ENCODE results near the gene BSPRY.
A peak's percentile ranks its signal among the peaks of the same experiment; 100 is the strongest.
"Not testable (repeated sequence)": the region's sequence is repeated elsewhere in the genome, so short reads cannot be mapped to it uniquely, and the experiment has no call there.

The BSPRY gene

DNA sequence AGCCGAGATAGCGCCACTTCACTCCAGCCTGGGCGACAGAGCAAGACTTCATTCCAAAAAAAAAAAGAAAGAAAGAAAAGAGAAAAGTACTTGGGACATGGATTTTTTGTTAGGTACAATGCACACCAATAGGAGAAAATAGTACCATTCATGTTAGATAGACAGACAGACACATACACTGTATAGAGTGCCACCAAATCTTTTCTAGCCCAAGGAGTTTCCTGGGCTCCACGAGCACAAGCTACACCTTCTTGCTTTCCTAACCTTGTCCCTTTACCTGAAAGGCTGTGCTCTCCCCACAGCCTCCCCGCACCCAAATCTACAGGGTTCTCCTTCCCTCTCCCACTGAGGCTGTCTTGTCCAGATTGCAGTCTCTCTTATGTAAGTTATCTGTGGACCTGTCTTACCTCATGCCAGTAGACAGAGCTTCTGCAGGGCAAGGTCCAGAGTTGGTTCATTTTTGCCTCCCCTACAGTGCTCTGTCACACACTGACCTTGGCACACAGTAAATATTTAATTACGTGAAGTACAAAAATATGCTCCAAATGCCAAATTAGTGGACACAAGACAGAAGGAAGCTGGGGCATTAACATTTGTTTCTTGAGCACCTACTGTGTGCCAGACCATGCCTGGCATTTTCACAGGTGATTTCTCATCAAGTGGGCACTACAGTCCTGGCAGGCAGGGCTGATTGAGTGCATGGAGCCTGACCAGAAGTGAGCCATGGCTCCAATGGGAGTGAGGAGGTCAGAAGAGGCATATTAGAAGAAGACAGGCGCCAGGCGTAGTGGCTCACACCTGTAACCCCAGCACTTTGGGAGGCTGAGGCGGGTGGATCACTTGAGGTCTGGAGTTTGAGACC is 45.9 kb downstream of the BSPRY start:
- DNase-seq, result no peak

- no peak for DNase-seq
These were observed 47.9 kb downstream of the BSPRY start for GRCh38 chr9:113397203-113397631.

DNA sequence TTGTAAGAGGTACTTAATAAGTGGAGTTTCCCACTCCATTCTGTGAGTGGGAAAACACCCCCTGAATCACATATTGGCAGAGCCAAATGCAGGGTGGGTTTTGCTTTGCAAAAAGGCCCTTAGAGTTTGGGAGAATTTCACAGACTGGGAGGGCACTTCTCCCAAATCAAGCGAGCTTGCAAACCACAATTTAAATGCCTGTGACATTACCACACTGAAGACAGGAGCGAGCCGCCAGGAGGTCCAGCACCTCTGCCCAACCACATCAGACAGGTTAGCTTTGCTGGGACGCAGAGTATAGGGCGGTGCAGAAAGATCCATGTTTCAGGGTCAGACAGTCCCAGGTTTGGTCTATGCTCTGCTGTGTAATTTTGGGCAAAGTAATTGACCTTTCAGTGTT is 49.5 kb downstream of the BSPRY start:
- DNase-seq, result no peak

GRCh38 chr9:113399646-113400200 is 50.4 kb downstream of the BSPRY start:
- no peak for DNase-seq

GRCh38 chr9:113401027-113401792 is 51.9 kb downstream of the BSPRY start, which contains the start of gene ALAD:
Gene ALAD (minus strand): TSS chr9:113401284. CDS start chr9:113393559, 7,725 bp downstream.
- peak; percentile 99 for DNase-seq

GRCh38 chr9:113403646-113404045 is 54.3 kb downstream of the BSPRY start:
- no peak for DNase-seq

DNA sequence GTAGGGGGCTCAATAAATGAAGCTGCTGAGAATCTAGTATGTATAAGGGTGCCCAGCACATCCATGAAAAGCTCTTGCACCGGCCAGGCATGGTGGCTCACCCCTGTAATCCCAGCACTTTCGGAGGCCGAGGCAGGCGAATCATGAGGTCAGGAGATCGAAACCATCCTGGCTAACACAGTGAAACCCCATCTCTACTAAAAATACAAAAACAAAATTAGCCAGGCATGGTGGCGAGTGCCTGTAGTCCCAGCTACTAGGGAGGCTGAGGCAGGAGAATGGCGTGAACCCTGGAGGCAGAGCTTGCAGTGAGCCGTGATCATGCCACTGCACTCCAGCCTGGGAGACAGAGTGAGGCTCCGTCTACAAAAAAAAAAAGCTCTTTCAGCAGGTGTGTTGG is 57.0 kb downstream of the BSPRY start:
- not testable (repeated sequence) for DNase-seq

DNA sequence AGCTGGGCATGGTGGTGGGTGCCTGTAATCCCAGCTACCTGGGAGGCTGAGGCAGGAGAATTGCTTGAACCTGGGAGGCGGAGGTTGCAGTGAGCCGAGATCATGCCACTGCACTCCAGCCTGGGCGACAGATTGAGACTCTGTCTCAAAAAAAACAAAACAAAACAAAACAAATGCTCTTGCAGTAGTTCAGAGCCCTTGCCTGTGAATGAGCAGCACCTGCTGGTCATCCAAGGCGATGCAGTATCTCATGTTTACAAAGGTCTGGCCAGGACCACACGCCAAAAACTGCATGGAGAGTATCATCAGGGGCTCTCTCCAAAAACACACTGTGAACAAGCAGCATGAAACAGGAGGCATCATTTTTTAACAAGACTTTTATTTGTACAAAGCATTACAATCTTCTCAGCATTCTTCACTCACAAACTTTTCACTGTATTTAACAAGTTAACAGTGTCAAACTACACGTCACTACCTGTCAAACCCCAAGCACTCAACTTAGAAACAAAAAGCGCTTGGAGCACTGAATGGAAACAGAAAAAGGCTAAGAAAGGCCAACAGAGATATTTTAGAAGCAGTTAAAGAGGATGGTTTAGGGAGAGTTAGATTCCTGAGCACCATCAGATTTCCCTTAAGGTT is 57.7 kb downstream of the BSPRY start:
- peak; percentile 70 for DNase-seq

GRCh38 chr9:113409481-113409880 is 60.1 kb downstream of the BSPRY start:
- DNase-seq, result no peak

DNA sequence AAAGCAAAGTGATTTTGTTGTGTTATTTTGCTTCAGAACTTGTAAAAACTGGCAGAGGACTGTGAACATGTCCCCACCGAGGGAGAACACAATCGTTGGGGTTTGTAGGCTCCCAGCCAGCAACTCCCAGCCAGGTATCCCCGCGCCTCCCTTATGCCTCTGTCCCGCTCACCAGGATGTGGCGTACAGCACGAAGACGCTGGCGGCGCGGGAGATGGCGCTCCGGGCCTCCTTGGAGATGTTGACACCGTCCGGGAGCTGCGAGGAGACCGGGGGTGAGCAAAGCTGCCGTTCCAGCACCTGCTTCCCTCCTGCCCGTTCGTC is 60.5 kb downstream of the BSPRY start:
- DNase-seq, result no peak

GRCh38 chr9:113410207-113410864 is 61.0 kb downstream of the BSPRY start, which contains the start of the genes C9orf43 and POLE3:
Gene C9orf43 (plus strand): TSS chr9:113410747. CDS start chr9:113413494, 2,747 bp downstream.
Gene POLE3 (minus strand): TSS chr9:113410675. CDS start chr9:113410293, 382 bp downstream.
- peak; percentile 96 for DNase-seq

GRCh38 chr9:113416149-113416721 is 66.9 kb downstream of the BSPRY start:
- no peak for DNase-seq

- no peak for DNase-seq
These were observed 68.0 kb downstream of the BSPRY start for GRCh38 chr9:113417370-113417769.

Measured in activated CD4-positive, alpha-beta T cell treated with anti-CD3 and anti-CD28 coated beads, Interleukin-2, amount 50 U/mL, for 16 hours (primary cell).